ENCODE data around the gene PRR36. TPM values are rescaled to one million over a fixed set of nuclear protein-coding genes. Genes with fewer than 3 reads are reported as not detected.
"Not testable (repeated sequence)": the region's sequence is repeated elsewhere in the genome, so short reads cannot be mapped to it uniquely, and the experiment has no call there.

The PRR36 gene
- polyA plus RNA-seq (ENCODE audit: insufficient read length in 10 of 10): under 1 TPM; 0.07 to 0.49 (median 0.30) TPM
- long read RNA-seq, donor 1: 0 reads
- long read RNA-seq, donor 2: 0 reads
- long read RNA-seq, donor 3: 0 reads
- long read RNA-seq, donor 4: 0 reads
- long read RNA-seq, donor 5: 0 reads
- long read RNA-seq, donor 6: 0 reads
- long read RNA-seq, donor 7: 0 reads
- long read RNA-seq, donor 8: 0 reads
- long read RNA-seq, donor 9: 0 reads

- DNase-seq: peak in 1 of 3 donors; percentile 47
Measured at GRCh38 chr19:7874076-7874896, at the start of gene PRR36. Gene PRR36 (minus strand): TSS chr19:7874390. CDS start chr19:7873689, 701 bp downstream.

GRCh38 chr19:7923295-7924191 is 49.4 kb upstream of the PRR36 start:
- DNase-seq: no peak

- DNase-seq: no peak
Measured at GRCh38 chr19:7922836-7923195, 48.6 kb upstream of the PRR36 start.

GRCh38 chr19:7921967-7922835 is 48.0 kb upstream of the PRR36 start:
- no peak for DNase-seq

- DNase-seq: no peak
Measured at GRCh38 chr19:7921302-7921966, 47.2 kb upstream of the PRR36 start.

- DNase-seq: peak; percentile 96 to 97 (median 96)
Measured at GRCh38 chr19:7920519-7921301, 46.5 kb upstream of the PRR36 start.

GRCh38 chr19:7919610-7920518 is 45.7 kb upstream of the PRR36 start, which contains the start of gene SNAPC2:
Gene SNAPC2 (plus strand): TSS chr19:7920338. CDS start chr19:7920367, 29 bp downstream.
- DNase-seq: peak; percentile 94 to 99 (median 96)

GRCh38 chr19:7918615-7919421 is 44.6 kb upstream of the PRR36 start:
- DNase-seq: no peak

- not testable (repeated sequence) for DNase-seq
Measured at GRCh38 chr19:7918062-7918614, 43.9 kb upstream of the PRR36 start.

- DNase-seq: peak in 2 of 3 donors; percentile 19 to 52
Measured at GRCh38 chr19:7917267-7918061, 43.3 kb upstream of the PRR36 start.

GRCh38 chr19:7916955-7917266 is 42.7 kb upstream of the PRR36 start:
- no peak for DNase-seq

- DNase-seq: no peak
Measured at GRCh38 chr19:7916103-7916954, 42.1 kb upstream of the PRR36 start.

GRCh38 chr19:7915250-7916102 is 41.3 kb upstream of the PRR36 start:
- no peak for DNase-seq

- DNase-seq: no peak
Measured at GRCh38 chr19:7914598-7915045, 40.4 kb upstream of the PRR36 start, which contains the start of gene TGFBR3L. Gene TGFBR3L (plus strand): TSS chr19:7914830.
